Testis (tissue), 2 donors: Measurements from ENCODE around the gene KLHL22.

Experiments
- POLR2A ChIP-seq: fragments of 450-650 bp; IDR thresholded peaks from one replicate; pipeline ENCODE4 v1.6.1; 2017; ENCODE audit warnings: antibody characterized with exemption, mild to moderate bottlenecking, moderate library complexity
- TF ChIP-seq, protein P1 (sequence below), 3 experiments: fragments of 450-650 bp in 2 of 3; fragments of 200-600 bp in 1 of 3; sonication (generic) in 1 of 3; IDR thresholded peaks; one replicate each; pipeline ENCODE4 v1.5.1; 2016 to 2019; ENCODE audit warnings: antibody characterized with exemption in 3 of 3, mild to moderate bottlenecking in 2 of 3, moderate library complexity in 1 of 3

DNA sequence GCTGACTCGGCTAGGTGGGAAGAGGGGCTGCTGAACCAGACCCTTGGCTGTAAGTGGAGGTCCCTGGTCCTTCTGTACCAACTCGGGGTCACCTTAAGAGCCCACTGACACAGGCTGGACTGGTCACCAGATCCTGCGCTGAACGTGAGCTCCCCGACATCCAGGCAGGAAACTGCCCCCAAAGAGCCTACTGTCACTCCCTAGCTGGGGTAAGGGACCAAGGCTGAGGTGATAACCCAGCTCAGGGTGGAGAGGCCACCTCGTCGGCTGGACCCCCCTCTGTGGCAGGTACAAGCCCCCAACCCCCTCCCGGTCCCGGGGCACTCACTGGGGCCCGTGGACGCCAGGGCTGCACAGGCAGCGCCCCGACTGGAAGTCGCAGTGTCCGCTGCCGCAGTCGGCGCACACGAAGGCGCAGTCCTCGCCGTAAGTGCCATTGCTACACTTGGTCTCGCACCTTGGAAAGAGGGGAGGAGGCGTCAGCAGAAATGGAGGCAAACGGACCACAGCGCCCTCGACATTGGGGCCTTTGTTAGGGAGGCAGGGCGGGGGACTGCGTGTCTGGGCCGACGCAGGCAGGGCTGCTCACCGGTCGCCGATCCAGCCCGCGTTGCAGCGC lies 65.4 kb downstream of the KLHL22 start:
- TF ChIP-seq, protein P1, sequence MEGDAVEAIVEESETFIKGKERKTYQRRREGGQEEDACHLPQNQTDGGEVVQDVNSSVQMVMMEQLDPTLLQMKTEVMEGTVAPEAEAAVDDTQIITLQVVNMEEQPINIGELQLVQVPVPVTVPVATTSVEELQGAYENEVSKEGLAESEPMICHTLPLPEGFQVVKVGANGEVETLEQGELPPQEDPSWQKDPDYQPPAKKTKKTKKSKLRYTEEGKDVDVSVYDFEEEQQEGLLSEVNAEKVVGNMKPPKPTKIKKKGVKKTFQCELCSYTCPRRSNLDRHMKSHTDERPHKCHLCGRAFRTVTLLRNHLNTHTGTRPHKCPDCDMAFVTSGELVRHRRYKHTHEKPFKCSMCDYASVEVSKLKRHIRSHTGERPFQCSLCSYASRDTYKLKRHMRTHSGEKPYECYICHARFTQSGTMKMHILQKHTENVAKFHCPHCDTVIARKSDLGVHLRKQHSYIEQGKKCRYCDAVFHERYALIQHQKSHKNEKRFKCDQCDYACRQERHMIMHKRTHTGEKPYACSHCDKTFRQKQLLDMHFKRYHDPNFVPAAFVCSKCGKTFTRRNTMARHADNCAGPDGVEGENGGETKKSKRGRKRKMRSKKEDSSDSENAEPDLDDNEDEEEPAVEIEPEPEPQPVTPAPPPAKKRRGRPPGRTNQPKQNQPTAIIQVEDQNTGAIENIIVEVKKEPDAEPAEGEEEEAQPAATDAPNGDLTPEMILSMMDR (IDR thresholded peaks at IDR 0.05), result no peak
- no peak for TF ChIP-seq POLR2A
